Measurements from ENCODE around the gene GPX4.

GPX4 gene

DNA sequence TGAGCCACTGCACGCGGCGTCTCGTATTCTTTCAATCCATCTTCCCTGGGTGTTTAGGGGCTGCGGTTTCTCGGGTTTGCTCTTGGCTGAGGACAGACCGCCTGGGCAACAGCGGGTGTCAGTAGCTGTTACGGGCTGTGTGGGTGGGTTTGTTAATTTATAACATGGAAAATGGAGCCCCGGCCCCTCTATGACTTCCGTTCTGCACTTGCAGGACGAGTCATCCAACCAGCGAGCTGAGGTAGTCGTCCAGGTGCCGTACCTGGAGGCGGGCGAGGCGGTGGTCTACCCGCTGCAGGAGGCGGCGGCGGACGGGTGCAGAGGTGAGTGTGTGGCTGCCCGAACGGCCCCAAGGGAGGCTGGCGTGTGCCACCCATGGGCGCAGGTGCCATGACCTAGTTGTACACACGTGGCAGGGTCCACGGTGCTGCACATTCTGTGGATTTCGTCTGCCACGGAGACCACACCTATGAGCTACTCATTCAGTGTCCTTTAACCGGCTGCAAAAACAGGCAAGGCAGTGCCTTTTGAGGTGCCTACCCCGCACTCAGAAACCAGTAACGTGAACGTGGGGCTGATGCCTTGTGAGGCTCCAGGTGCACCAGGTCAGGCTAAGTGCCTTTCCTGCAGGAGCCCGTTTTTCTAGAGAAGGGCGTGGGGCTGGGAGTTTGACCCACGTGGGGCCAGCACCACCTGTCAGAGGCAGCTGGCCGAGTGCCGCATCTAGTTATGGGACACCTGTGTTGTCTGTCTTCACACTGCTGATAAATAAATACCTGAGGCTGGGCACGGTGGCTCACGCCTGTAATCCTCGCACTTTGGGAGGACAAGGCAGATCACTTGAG is 19.5 kb upstream of the GPX4 start:
- DNase-seq (ENCODE audit: low read depth in 2 of 2) = no peak

DNA sequence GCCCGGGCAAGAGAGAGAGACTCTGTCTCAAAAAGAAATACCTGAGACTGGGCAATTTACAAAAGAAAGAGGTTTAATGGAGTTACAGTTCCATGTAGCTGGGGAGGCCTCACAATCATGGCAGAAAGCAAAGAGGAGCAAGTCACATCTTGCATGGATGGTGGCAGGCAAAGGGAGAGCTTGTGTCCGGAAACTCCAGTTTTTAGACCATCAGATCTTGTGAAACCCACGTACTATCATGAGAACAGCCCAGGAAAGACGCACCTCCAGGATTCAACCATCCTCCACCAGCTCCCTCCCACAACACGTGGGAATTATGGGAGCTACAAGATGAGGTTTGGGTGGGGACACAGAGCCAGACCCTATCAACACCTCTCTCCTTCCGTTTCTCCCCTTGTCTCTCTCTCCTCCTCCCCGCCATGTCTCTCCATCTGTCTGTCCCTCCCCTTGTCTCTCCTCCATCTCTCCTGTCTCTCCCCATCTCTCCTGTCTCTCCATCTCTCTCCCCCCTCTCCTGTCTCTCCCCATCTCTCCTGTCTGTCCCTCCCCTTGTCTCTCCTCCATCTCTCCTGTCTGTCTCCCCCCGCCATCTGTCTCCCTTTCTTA is 18.6 kb upstream of the GPX4 start:
- no peak for DNase-seq (ENCODE audit: low read depth in 2 of 2)

DNA sequence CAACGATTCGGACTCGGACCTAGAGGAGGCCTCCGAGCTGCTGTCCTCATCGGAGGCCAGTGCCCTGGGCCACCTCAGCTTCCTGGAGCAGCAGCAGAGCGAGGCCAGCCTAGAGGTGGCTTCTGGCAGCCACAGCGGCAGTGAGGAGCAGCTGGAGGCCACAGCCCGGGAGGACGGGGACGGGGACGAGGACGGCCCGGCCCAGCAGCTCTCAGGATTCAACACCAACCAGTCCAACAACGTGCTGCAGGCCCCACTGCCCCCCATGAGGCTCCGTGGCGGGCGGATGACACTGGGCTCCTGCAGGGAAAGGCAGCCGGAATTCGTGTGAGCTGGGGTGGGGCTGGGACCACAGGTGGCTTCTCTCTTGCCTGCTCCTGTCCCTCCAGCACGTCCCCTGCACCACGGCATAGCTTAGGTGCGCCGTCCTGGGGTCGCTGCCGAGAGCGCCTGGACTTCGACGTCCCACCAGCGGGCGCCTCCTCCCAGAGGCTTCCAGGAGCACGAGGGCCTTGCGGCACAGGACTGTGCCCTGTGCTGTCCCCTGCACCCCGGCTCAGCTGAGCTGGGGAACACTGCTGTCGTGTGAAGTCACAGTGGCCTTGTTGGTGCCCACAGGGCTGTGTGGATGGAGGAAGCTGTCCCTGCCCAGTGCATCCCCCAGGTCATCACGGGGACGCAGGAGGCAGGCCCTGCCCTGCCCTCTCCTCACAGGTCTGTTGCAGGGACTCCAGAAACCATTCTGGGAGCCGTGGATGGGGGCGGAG is 17.9 kb upstream of the GPX4 start:
- no peak for DNase-seq (ENCODE audit: low read depth in 2 of 2)

DNA sequence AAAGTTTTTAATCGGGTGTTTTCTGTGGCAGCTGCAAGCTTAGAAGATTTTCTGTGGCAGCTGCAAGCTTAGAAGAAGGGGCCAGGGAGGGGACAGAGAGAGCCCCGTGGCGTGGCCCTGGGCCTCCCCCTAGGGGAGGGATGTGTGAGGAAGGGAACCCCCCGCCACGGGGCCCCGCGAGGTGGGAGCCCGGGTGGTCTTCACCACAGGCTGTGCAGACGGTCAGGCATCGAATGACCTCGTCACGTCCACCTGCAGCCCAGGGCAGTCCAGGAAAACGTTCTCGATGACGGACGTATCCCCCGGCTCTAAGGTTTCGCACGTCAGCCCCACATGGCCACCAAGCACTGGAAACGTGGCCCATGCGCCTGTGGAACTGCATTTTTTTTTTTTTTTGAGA is 17.2 kb upstream of the GPX4 start:
- no peak for DNase-seq (ENCODE audit: low read depth in 2 of 2)

DNA sequence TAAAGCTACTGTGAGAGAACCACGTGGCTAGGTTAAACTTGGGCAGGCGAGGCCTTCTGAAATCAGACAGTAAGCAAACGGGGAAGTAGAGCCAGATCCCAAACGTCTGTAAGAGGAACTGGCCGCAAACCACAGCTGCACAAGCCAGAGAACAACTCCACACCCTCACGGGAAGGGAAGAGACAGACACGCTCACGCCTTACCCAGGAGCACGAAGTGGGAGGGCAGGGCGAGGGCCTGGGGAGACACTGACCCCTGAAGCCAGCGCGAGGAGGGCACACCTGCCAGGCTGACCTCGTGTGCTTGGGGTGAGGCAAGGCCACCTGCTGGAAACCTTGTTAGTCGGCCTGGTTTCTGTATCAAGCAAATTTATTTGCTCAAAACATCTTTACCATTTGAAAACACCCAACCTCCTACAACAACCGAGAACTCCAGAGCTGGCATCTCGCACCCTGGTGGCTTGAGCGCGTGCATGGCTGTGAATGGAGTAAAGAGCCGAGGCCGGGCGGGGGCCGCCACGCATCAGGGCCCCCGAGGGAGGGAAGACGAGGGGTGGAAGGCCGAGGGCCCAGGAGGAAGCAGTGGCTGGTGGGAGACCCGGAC is 15.9 kb upstream of the GPX4 start:
- no peak for DNase-seq (ENCODE audit: low read depth in 2 of 2)

DNA sequence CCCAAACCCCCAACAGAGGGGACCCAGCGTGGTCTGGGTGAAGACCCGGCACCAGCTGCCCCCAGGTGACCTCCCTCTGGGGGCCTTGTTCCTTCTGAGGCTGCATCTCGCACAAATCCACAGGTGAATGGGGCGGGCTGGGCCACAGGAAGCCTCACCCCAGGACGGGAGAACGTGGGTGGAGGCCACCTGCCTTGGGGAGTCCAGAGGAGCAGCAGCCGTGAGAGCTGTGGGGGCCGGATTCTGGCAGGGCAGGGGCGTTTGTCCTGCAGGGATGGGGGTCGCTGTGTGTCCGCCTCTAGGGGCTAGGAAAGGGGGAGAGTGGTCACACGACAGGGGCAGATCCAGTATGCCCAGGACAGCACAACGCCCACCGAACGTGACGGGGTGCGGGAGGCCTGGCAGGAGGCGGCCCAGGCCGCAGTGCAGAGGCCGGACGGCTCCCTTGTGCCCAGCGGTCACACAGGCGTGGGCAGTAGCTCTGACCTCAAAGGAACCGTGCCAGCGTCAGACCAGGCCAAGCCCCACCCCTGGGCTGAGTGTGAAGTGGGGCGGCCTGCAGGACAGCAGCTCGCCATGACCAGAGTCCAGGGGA is 15.3 kb upstream of the GPX4 start:
- no peak for DNase-seq (ENCODE audit: low read depth in 2 of 2)

DNA sequence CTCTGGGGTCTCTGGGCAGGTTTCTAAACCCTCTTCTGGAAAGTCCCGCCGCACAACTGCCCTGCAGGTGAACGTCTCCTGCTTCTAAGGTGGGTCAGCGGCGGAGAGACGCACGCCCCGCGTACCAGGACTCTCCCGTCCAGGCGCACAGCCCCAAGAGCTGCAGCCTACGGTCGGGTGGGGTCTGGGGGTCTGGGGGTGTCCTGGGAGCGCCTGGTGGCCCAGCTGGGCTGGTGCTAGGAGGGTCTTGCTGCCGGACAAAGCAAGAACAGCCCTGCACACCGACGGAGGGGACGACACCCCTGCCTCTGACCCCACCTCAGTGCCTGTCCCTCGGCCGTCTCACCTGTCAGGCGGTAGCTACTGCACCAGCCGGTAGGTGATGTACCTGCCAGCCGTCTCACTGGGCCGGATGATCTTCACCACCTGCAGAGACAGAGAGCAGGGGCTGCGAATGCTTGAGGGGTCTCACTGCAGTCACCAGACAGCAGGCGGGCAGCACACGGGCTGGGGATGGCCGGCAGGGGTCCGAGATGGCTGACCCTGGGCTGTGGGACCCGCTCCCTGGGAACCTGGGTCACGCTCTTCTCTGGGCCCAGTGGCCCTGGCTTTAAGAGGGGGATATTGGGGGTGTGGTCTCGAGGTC is 14.5 kb upstream of the GPX4 start:
- DNase-seq (ENCODE audit: low read depth in 2 of 2) = no peak

DNA sequence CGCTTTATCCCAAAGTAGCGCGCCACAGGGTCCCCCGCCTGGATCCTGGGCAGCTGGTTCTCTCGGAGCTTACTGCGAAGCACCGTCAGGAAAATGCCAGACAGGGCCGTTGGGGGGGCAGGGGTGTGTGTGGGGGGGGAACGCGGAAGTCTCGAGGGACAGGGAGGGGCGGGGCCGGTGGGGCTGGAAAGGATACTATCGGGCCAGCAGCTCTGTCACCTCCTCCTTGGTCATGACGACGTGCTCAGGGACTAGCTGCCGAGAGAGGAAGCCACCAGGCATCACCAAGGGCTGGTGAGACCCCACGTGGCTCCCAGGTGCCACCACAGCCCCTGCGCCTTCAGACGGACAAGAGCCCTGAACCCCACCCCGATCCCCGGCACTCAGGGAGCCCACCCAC is 13.9 kb upstream of the GPX4 start:
- DNase-seq (ENCODE audit: low read depth in 2 of 2) = no peak

DNA sequence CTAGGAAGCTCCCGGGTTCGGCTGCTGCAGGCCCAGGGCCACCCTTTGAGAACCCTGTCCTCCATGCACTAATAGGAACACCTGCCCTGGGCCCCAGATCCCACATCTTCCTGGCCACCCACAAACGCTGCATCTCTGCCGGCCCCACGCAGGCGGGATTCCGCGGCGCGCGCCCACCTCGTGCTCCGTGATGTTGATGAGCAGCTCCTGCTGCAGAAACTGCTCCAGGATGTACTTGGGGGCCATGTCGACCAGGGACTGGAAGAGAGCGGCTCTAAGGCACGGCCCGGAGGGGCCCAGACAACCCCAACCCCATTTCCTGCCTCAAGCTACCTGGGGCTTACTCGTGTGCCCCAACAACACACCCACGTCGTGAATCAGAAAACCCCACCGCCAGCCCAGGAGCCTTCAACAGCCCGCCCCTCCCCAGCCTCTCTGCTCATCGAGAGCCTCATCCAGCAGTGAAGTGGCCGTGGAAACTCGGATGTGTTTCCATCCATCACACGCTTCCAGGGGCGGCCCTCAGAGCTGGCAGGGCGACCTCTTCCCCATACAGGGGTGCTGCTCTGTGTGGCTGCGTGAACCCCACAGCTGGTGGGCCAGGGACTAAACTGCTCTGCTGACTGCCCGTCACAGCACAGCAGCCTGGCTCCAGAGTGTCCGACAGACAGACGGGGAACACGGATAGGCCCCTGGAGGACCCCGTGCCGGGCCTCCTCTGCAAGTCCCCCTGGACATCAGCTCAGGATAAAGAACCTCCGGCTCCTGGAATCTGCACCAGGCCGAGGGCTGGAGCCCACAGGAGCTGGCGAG is 12.9 kb upstream of the GPX4 start:
- DNase-seq (ENCODE audit: low read depth in 2 of 2) = no peak

DNA sequence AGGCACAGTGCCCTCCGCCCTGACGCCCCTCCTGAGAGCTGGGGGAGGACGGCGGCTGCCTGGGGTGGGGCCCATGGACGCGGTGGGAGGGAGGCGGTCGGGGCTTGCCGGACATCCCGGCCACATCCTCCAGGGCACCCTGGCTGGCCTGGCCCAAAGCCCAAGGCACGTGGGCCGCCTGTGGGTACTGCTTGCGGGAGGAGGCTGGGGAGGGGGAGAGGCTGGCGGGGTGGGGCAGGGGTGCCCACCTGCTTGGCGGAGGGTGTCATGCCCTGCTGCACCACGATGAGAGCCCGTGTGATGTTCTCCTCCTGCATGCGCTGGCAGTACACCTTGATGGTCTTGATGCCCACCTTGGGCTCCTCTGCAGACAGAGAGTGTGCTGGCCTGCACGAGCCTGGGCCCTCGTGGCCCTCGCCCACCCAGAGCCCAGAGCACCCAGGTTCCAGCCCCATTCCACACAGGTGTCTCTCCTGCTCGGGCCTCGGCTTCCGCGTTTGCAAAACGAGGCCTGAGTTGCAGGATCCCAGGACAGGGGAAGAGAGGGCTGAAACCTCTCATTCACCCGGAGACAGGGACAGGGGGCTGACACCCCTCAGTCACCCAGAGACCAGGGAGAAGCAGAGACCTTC is 12.1 kb upstream of the GPX4 start:
- DNase-seq (ENCODE audit: low read depth in 2 of 2) = no peak

DNA sequence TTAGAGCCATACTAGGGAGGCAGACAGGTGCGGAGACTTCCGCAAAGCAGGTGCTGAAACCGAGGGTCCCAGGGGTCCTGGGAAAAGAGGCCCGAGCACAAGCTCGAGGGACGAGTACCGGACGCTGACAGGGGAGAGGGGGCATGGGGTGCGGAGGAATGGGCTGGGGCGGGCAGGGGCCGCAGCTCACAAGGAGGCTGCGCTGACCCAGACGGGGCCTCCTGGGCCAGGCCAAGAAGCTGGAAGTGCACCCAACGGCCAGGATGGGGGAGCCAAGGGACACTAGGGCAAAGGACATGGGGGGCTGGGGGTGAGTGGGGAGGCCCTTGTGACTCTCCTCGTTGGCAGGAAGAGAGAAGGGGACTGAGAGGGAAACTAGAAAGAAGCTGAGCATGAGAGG is 10.5 kb upstream of the GPX4 start:
- DNase-seq (ENCODE audit: low read depth in 2 of 2) = no peak

DNA sequence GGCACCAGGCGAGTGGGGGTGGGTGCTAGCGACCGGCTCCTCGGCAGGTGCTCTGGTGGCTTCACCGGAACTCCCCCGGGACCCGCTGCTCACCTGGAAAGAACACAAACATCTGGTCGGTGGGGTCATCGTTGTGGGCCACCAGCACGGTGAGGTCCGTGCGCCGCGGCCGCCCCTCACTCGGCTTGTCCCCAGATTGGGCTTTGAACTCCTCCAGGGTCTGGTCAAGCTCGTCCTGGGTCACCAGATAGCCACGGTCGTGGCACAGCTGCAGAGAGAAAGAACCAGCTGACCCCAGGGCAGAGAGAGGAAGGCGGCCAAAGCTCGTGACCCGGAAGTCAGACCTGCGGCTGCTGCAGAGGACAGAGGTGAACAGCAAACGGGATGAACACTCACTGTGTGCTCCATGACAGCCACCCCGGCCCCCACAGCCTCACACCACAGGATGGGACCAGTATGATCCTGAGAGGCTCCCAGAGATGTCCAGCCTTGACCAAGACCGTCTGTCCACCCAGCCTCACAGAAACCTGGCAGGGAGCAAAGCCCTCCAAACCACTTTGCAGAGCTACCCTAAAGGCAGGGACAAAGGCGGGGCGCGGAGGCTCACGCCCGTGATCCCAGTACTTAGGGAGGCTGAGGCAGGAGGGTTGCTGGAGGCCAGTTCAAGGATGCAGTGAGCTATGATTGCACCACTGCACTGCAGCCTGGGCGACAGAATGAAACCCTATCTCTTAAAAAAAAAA is 9.8 kb upstream of the GPX4 start:
- no peak for DNase-seq (ENCODE audit: low read depth in 2 of 2)

DNA sequence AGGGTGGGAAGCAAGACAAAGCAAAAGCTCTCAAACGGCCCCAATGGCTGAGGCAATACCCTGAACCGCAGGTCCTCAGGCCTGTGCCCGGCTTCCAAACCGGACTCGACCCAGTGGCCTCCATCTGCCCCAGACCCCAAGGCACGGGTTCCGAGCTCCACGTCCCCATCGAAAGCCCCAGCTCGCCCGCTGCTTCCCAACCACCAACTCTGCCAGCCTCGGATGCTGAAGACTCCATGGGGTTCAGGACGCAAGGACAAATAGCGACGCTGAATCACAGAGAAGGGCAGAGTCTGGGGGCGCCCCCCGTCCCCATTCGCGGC is 9.2 kb upstream of the GPX4 start:
- no peak for DNase-seq (ENCODE audit: low read depth in 2 of 2)

DNA sequence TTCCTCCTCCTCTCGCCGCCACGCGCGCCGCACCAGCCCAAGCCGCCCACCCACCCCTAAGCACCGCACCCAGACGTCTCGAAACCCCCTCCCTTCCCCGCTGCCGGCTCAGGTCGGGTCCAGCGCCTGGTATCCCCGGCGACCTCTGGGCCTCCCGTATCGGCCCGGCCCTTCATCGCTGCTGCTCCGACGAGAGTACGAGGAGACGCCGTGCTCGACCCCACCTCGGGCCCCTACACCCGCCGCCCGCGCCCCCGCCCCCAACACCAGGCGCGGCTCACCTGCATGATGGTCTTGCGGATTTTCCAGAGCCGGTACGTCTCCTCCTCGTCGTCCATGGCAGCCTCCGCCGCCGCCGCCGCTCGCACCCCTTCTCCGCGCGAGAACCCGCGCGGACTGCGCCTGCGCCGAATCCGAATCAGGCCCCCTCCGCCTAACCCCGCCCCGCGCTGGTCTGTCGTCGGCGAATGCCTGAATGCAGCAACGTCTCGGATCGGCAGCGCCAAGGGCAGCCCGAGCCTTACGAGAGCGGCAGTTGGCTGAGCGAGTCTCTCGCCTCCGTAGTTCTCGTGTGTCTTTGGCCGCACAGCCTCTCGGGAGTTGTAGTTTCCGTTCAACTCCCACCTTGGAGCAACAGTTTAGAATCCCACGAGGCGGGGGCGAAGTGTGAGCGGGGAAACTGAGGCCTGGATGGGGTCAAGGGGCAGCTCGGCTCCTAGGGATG is 8.7 kb upstream of the GPX4 start, which contains the start of gene POLR2E:
POLR2E (minus strand) TSS at position 398 of the 724 bp plus-strand sequence; CDS start at position 338, 60 bp downstream.
- peak; percentile 95 to 99 for DNase-seq (ENCODE audit: low read depth in 2 of 2)

DNA sequence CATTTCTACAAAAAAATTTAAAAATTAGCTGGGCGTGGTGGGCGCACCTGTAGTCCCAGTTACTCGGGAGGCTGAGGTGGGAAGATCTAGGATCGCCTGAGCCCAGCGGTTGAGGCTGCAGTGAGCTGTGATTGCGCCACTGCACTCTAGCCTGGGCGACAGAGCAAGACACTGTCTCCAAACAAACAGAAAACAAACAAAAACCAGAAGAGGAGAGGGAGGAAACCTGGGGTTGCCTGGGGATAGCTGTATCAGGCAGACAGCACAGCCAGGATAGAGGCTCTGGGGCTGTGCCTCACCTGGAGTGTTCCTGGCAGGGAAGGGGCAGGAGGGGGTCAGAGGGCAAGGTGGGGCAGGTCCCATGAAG is 6.0 kb upstream of the GPX4 start:
- DNase-seq (ENCODE audit: low read depth in 2 of 2) = no peak

DNA sequence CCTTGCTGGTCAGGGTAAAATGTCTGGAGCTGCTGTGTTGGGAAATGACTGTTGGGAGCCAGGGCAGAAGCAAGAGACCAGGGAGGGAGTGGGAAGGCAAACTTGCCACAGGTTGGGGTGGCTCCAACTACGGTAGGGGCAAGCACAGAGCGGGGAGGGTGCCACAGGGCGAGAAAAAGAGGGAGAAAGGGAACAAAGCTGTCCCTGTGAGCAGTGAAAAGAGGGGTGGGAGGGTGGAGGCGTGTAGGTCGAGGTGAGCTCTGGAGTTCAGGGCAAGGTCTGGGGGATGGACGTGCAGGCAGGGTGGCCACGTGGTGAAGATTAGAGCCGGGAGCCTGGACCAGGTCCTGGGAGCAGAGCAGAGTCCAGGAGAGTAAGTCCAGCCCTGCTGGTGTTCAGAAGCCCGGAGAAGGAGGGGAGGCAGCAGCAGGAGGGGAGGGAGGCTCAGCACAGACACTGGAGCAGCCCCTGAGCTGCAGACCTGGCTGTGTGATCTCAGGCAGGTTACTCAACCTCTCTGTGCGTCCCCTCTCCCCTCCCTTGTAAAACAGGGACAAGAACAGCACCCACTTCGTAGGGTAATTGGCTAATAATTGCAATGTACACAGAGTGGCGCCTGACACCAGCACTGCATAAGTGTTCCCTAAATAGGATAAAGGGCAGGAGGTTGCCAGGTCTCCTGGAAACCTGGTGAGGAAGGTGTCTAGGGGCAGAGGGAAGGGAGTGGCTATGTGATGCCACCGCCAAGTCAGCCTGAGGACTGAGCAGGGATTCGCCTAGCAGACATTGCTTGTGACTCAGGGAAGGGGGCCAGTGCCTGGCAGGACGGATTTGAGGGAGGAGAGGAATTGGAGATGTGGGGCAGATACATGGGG is 5.4 kb upstream of the GPX4 start:
- no peak for DNase-seq (ENCODE audit: low read depth in 2 of 2)

DNA sequence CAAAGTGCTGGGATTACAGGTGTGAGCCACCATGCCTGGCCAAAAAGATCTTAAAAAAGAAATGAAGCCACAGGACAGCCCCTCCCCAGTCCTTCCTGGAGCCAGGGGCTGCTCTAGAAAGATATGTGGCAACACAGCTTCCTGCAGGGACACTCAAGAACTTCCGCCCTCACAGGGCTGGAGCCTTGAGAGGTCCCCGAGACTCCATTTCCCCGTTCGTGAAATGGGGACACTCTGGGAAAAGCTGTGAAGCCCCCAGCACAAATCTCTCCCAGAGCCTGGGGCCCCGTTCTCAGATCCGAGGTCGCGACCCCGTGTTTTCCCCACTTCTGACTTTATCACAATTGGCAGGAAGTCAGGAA is 2.5 kb upstream of the GPX4 start:
- no peak for DNase-seq (ENCODE audit: low read depth in 2 of 2)

Data from stimulated activated CD4-positive, alpha-beta T cell treated with anti-CD3 and anti-CD28 coated beads, Interleukin-4, amount 100 ng/mL, for 48 hours (primary cell).